PC-9 (cell line): Measurements from ENCODE around the gene RPL39L. TPM values are rescaled to one million over a fixed set of nuclear protein-coding genes. Genes with fewer than 3 reads are reported as not detected.

Source experiments
- BruUV-seq: library from RNA; stranded (reverse); fragments of 400-500 nt; replicated peaks from 2 replicates; lab custom pipeline; 2021; lab: Mats Ljungman, UMichigan
- CTCF ChIA-PET: fragments of 300-600 bp; sonication (Branson Sonifier 250); formaldehyde crosslinking; loops from one replicate; lab custom pipeline; 2022; ENCODE audit warnings: antibody characterized with exemption; lab: Charles Lee
- POLR2A ChIA-PET: fragments of 300-600 bp; sonication (Branson Sonifier 250); formaldehyde crosslinking; loops from one replicate; lab custom pipeline; 2022; ENCODE audit warnings: antibody characterized with exemption; ENCODE audit not compliant: unreplicated experiment; lab: Charles Lee
- DNase-seq, 2 experiments: peaks; one replicate each; pipeline versions ENCODE4 v3.0.0 to v3.0.0-alpha.2; 2015 to 2022; ENCODE audit warnings: mixed read lengths in 1 of 2
- H2AFZ ChIP-seq: fragments of 200-600 bp; sonication (generic); 2 replicates; pipeline ENCODE4 v1.8.1; 2017; ENCODE audit warnings: antibody characterized with exemption
- H3F3A ChIP-seq: fragments of 200-600 bp; sonication (generic); 2 replicates; pipeline ENCODE4 v1.8.1; 2017; ENCODE audit warnings: antibody characterized with exemption, mild to moderate bottlenecking, low read depth; ENCODE audit not compliant: insufficient read depth
- H3K27ac ChIP-seq: fragments of 200-600 bp; sonication (generic); 2 replicates; pipeline ENCODE4 v1.6.1; 2016; ENCODE audit warnings: mixed run types
- H3K27me3 ChIP-seq: fragments of 200-600 bp; sonication (generic); 2 replicates; pipeline ENCODE4 v1.6.1; 2016; ENCODE audit warnings: low read depth, mixed run types; ENCODE audit not compliant: insufficient read depth
- H3K36me3 ChIP-seq: fragments of 200-600 bp; sonication (generic); 2 replicates; pipeline ENCODE4 v1.6.1; 2016; ENCODE audit warnings: low read depth, mixed run types
- H3K4me1 ChIP-seq: fragments of 200-600 bp; sonication (generic); replicated peaks from 2 replicates; pipeline ENCODE4 v1.6.1; 2016; ENCODE audit warnings: mixed run types; ENCODE audit not compliant: insufficient read depth
- H3K4me2 ChIP-seq: fragments of 200-600 bp; sonication (generic); 2 replicates; pipeline ENCODE4 v1.6.1; 2017; ENCODE audit warnings: mixed run types
- H3K4me3 ChIP-seq: fragments of 200-600 bp; sonication (generic); 2 replicates; pipeline ENCODE4 v1.6.1; 2016; ENCODE audit warnings: mixed run types
- H3K79me2 ChIP-seq: fragments of 200-600 bp; sonication (generic); 2 replicates; pipeline ENCODE4 v1.6.1; 2017; ENCODE audit warnings: low read depth, mixed run types
- H3K9me2 ChIP-seq: fragments of 200-600 bp; sonication (generic); 2 replicates; pipeline ENCODE4 v1.8.1; 2017; ENCODE audit warnings: mild to moderate bottlenecking; ENCODE audit not compliant: insufficient read depth
- H3K9me3 ChIP-seq: fragments of 200-600 bp; sonication (generic); 2 replicates; pipeline ENCODE4 v1.8.1; 2016; ENCODE audit warnings: low read depth; ENCODE audit not compliant: insufficient read depth
- H4K20me1 ChIP-seq: fragments of 200-600 bp; sonication (generic); 2 replicates; pipeline ENCODE4 v1.8.1; 2017; ENCODE audit not compliant: insufficient read depth
- CTCF ChIP-seq: fragments of 200-600 bp; sonication (generic); conservative IDR thresholded peaks from 2 replicates; pipeline ENCODE4 v1.6.1; 2017; ENCODE audit warnings: mixed run types, antibody characterized with exemption, mild to moderate bottlenecking, moderate library complexity
- EZH2 ChIP-seq: fragments of 200-600 bp; sonication (generic); IDR thresholded peaks from 2 replicates; pipeline ENCODE4 v1.8.0; 2017; ENCODE audit warnings: antibody characterized with exemption, low read depth
- intact Hi-C: fragments of 100-400 bp; cut with micrococcal nuclease; formaldehyde crosslinking; loops from one replicate; pipeline ENCODE4 v1.10.0; 2022; ENCODE audit not compliant: unreplicated experiment
- total RNA-seq: library from RNA; stranded (reverse); gene quantifications from 2 replicates; pipeline ENCODE4 v1.2.3, GENCODE V29; 2021

Gene RPL39L
- total RNA-seq, 1 experiment from 2014 or later, result 81.3 TPM

GRCh38 chr3:187131981-187132380, 7.3 kb downstream of the RPL39L start:
- peaks cover 9% of the 10 kb centered on the region for H3K4me1 ChIP-seq
- H3K36me3 ChIP-seq, result peaks cover 45% of the 10 kb centered on the region
- POLR2A ChIA-PET, result no interaction called here
- no peak overlapping the region for H3K27ac ChIP-seq
- H3K79me2 ChIP-seq, result peaks cover 28% of the 10 kb centered on the region
- CTCF ChIA-PET, result no interaction called here
- no peak for DNase-seq
- intact Hi-C loops, result no loop called here
- H3K4me3 ChIP-seq, result no peak overlapping the region
- H3F3A ChIP-seq, result no peaks in the 10 kb centered on the region
- H2AFZ ChIP-seq, result no peak overlapping the region
- peaks cover 9% of the 10 kb centered on the region for H3K9me3 ChIP-seq
- H3K4me2 ChIP-seq, result no peak overlapping the region
- H3K9me2 ChIP-seq, result no peaks in the 10 kb centered on the region
- no peak for TF ChIP-seq EZH2
- no peak for TF ChIP-seq CTCF
- H3K27me3 ChIP-seq, result no peaks in the 10 kb centered on the region
- no peaks in the 10 kb centered on the region for H4K20me1 ChIP-seq
- BruUV-seq, result no TSS peak

DNA sequence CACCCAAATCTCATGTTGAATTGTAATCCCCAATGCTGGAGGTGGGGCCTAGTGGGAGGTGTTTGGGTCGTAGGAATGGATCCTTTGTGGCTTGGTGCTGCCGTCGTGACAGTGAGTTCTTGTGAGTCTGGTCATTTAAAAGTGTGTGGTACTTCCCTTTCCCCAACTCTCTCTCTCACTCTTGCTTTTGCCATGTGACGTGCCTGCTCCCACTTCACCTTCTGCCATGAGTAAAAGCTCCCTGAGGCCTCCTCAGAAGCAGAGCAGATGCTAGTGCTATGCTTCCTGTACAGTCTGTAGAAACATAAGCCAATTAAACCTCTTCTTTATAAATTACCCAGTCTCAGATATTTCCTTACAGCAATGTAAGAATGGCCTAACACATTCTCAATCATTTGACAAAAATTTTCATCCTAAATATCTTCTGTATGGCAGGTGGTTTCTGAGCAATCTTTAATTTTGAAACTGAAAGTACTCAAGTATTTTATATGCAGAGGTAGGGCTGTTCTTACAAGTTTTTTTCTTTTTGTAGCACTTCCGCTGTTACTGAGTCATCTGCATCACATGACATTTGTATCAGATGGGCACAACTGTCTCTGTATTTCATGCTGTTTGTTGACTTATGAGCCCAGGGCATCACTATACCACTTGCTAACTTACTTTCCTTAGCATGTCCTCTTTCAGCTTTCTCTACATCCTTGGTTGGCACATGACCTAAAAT, 8.8 kb downstream of the RPL39L start:
- Histone ChIP-seq H3K9me3 (peaks cover 13% of the 10 kb centered on the region), H2AFZ (no peak overlapping the region), H3K27me3 (no peaks in the 10 kb centered on the region), H3K4me1 (peaks cover 6% of the 10 kb centered on the region), H3K4me3 (no peak overlapping the region), H3K4me2 (no peak overlapping the region), H4K20me1 (no peaks in the 10 kb centered on the region), H3K9me2 (no peaks in the 10 kb centered on the region), H3K79me2 (peaks cover 21% of the 10 kb centered on the region), H3K36me3 (peaks cover 40% of the 10 kb centered on the region), H3K27ac (no peak overlapping the region), H3F3A (no peaks in the 10 kb centered on the region)
- POLR2A ChIA-PET, result no interaction called here
- BruUV-seq, result no TSS peak
- DNase-seq, result no peak
- intact Hi-C loops, result no loop called here
- no peak for TF ChIP-seq EZH2
- TF ChIP-seq CTCF, result no peak
- CTCF ChIA-PET, result interaction anchor here (0.7 kb wide), 1 partner anchor 283 kb away, joined by 6 read pairs; no protein-coding TSS in a partner anchor

GRCh38 chr3:187125319-187126031, 13.8 kb downstream of the RPL39L start:
- no peaks in the 10 kb centered on the region for H3F3A ChIP-seq
- DNase-seq, result no peak
- 0 out of 2 replicates have a peak, but pooled peaks cover 5% of the 10 kb centered on the region for H3K9me2 ChIP-seq
- CTCF ChIA-PET, result no interaction called here
- H3K4me2 ChIP-seq, result no peak overlapping the region
- H3K27ac ChIP-seq, result no peak overlapping the region
- peaks cover 20% of the 10 kb centered on the region for H3K36me3 ChIP-seq
- BruUV-seq, result no TSS peak
- no peak overlapping the region for H2AFZ ChIP-seq
- H4K20me1 ChIP-seq, result no peaks in the 10 kb centered on the region
- peaks cover 13% of the 10 kb centered on the region for H3K9me3 ChIP-seq
- no peak overlapping the region for H3K4me3 ChIP-seq
- POLR2A ChIA-PET, result no interaction called here
- intact Hi-C loops, result no loop called here
- H3K27me3 ChIP-seq, result no peaks in the 10 kb centered on the region
- peaks cover 6% of the 10 kb centered on the region for H3K79me2 ChIP-seq
- no peak for TF ChIP-seq CTCF
- no peak for TF ChIP-seq EZH2
- no peaks in the 10 kb centered on the region for H3K4me1 ChIP-seq
